GM19023 (cell line): ENCODE measurements around the gene SCARB1.

Experiments used
- ATAC-seq: cut with Tn5 transposase; IDR thresholded peaks from one replicate; pipeline ENCODE4 v1.9.1; 2021; ENCODE audit warnings: mild to moderate bottlenecking, moderate library complexity; ENCODE audit not compliant: unreplicated experiment

SCARB1 gene

GRCh38 chr12:124842800-124843510, 20.7 kb downstream of the SCARB1 start:
- no peak for ATAC-seq

- ATAC-seq, result no peak
These were observed 21.5 kb downstream of the SCARB1 start for GRCh38 chr12:124842073-124842749.

- no peak for ATAC-seq
These were observed 22.1 kb downstream of the SCARB1 start for GRCh38 chr12:124841558-124841945.

GRCh38 chr12:124837958-124838803, 25.5 kb downstream of the SCARB1 start:
- no peak for ATAC-seq

- ATAC-seq, result no peak
These were observed 26.3 kb downstream of the SCARB1 start for GRCh38 chr12:124837249-124837897.

- no peak for ATAC-seq
These were observed 26.9 kb downstream of the SCARB1 start for GRCh38 chr12:124836759-124837158.

GRCh38 chr12:124835656-124836410, 27.8 kb downstream of the SCARB1 start:
- ATAC-seq, result no peak

GRCh38 chr12:124834822-124835221, 28.8 kb downstream of the SCARB1 start:
- no peak for ATAC-seq

GRCh38 chr12:124833693-124834122, 30.0 kb downstream of the SCARB1 start:
- no peak for ATAC-seq

- ATAC-seq, result no peak
These were observed 30.8 kb downstream of the SCARB1 start for GRCh38 chr12:124832856-124833255.

GRCh38 chr12:124831590-124831989, 32.1 kb downstream of the SCARB1 start:
- no peak for ATAC-seq

- no peak for ATAC-seq
These were observed 33.4 kb downstream of the SCARB1 start for GRCh38 chr12:124830306-124830705.

GRCh38 chr12:124829708-124830304, 33.9 kb downstream of the SCARB1 start:
- no peak for ATAC-seq

GRCh38 chr12:124829008-124829707, 34.5 kb downstream of the SCARB1 start:
- ATAC-seq, result no peak

GRCh38 chr12:124828264-124829007, 35.2 kb downstream of the SCARB1 start:
- no peak for ATAC-seq

- ATAC-seq, result peak; percentile 73
These were observed 36.0 kb downstream of the SCARB1 start for GRCh38 chr12:124827588-124828184.

GRCh38 chr12:124824195-124824594, 39.5 kb downstream of the SCARB1 start:
- no peak for ATAC-seq

- no peak for ATAC-seq
These were observed 40.2 kb downstream of the SCARB1 start for GRCh38 chr12:124823272-124823970.
